Left lung (tissue), 10 donors: Measurements from ENCODE around the gene NOMO2. TPM values are rescaled to one million over a fixed set of nuclear protein-coding genes. Genes with fewer than 3 reads are reported as not detected.
A peak's percentile ranks its signal among the peaks of the same experiment; 100 is the strongest.
"Not testable (repeated sequence)": the region's sequence is repeated elsewhere in the genome, so short reads cannot be mapped to it uniquely, and the experiment has no call there.

Source experiments
- ATAC-seq: fragments of 200-7000 bp; cut with Tn5 transposase; one replicate; pipeline ENCODE4 v1.9.1; 2020; ENCODE audit warnings: moderate library complexity
- DNase-seq, 4 donors: peaks; one replicate each; pipeline ENCODE4 v3.0.0-alpha.2; 2013 to 2020
- H3K27ac ChIP-seq, 2 donors: fragments of 200-600 bp; sonication (generic) in 1 of 2; one replicate each; pipeline versions ENCODE4 v1.5.0 to v1.8.0; 2020 to 2021
- H3K27me3 ChIP-seq, 2 donors: fragments of 200-600 bp; sonication (generic) in 1 of 2; one replicate each; pipeline versions ENCODE4 v1.5.0 to v1.8.0; 2020 to 2021
- H3K36me3 ChIP-seq, 2 donors: fragments of 200-600 bp; sonication (generic) in 1 of 2; one replicate each; pipeline versions ENCODE4 v1.5.0 to v1.8.0; 2020 to 2021
- H3K4me1 ChIP-seq, 2 donors: fragments of 200-600 bp; one replicate each; pipeline ENCODE4 v1.8.0; 2021
- H3K4me3 ChIP-seq, 2 donors: fragments of 200-600 bp; sonication (generic) in 1 of 2; one replicate each; pipeline versions ENCODE4 v1.5.0 to v1.8.0; 2020 to 2021; ENCODE audit warnings: mild to moderate bottlenecking in 1 of 2
- H3K9me3 ChIP-seq, 2 donors: fragments of 200-600 bp; sonication (generic) in 1 of 2; one replicate each; pipeline versions ENCODE4 v1.5.0 to v1.8.0; 2020 to 2021
- intact Hi-C, 2 donors: fragments of 100-400 bp; cut with DNase I; formaldehyde crosslinking; loops; one replicate each; pipeline versions ENCODE4 v1.11.2 to v1.14.2; 2022
- polyA plus RNA-seq, 6 donors: library from polyadenylated mRNA; unstranded; fragments of 120-200 nt; gene quantifications; one replicate each; pipeline ENCODE4 v1.2.1, GENCODE V29; 2013; ENCODE audit not compliant: insufficient read length in 6 of 6
- total RNA-seq, 2 donors: library from RNA; stranded (reverse); fragmentation: NEBNext Ultra II Directional; extraction: Animal tissue kit (Norgen Biotek cat#: 25700); gene quantifications; one replicate each; pipeline ENCODE4 v1.2.1, GENCODE V29; 2021
- donor health status: DM: no; HTN: yes; CAD: no.
- donor health status: DM: no; HTN: no; CAD: no.

Gene NOMO2
- total and polyA plus RNA-seq, 8 donors = 46.9 to 162 (median 80.0) TPM

- not testable (repeated sequence) for DNase-seq, H3K27me3 ChIP-seq
Observed at GRCh38 chr16:18535519-18536168, 26.3 kb downstream of the NOMO2 start.

DNA sequence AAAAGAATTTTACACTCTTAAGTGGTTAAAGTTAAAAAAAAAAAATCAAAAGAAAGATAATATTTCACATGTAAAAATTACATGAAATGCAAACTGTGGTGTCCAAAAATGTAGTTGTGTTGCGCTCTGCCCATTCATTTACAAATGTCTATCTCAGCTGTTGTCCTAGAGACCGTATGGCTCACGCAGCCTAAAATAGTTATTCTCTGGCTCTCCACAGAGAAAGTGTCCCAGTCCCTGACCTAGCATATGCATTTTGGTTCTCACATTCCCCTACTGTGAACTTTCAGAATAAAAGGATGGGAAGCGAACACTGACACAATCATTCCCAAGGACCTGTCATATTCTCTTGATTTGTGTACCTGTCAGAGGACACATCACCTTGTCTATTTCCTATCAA lies 27.6 kb downstream of the NOMO2 start:
- H3K27ac ChIP-seq, H3K4me1 ChIP-seq, ATAC-seq, H3K9me3 ChIP-seq, DNase-seq, H3K4me3 ChIP-seq, intact Hi-C loops, H3K27me3 ChIP-seq: not testable (repeated sequence)
- H3K36me3 ChIP-seq = peaks cover 0 to 11% of the 10 kb centered on the region in 2 donors

More at GRCh38 chr16:18535519-18536168, 26.3 kb downstream of the NOMO2 start:
- H3K27ac ChIP-seq, H3K4me3 ChIP-seq, H3K4me1 ChIP-seq, H3K9me3 ChIP-seq, intact Hi-C loops: not testable (repeated sequence)
- ATAC-seq = peak; percentile 51
- peaks cover 0 to 11% of the 10 kb centered on the region in 2 donors for H3K36me3 ChIP-seq

DNA sequence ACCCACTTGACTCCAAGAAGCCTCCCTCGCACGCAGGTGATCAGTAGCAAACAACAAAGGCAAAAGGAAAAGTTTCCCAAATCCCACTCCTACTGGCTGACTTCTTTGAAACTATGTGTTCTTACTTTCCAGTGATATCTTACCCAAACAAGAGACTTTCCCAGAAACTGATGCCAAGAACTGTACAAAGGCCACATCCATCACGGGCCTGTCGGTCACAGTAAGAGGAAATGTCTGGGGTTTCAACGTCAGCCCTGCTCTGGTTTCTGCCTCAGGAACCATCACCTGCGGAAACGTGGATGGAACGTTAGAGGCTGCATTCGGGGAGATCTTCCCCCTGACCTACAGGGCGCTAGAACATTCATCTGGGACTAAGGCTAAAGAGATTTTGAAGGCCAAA lies 30.6 kb downstream of the NOMO2 start:
- DNase-seq, H3K27me3 ChIP-seq, ATAC-seq, H3K4me3 ChIP-seq, H3K9me3 ChIP-seq, intact Hi-C loops, H3K4me1 ChIP-seq, H3K27ac ChIP-seq: not testable (repeated sequence)
- H3K36me3 ChIP-seq = peaks cover 0 to 23% of the 10 kb centered on the region in 2 donors

DNA sequence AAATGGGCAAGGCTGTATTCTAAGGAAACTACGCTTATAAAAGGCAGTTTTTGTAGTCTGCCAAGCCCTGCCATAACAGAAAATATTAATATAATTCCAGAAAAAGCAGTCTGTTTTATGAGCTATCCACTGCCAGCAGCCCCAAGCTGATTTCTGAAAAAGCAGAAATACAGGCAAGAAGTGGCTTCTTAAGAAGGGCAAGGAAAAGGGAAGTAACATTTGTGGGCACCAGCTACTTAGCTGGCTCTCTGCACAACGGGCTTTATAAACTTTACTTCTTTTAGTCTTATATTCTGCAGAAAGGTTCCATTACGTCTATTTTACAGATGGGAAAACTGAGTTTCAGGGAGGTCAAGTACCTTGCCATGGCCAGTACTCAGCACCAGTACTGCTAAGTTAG lies 31.6 kb downstream of the NOMO2 start:
- H3K4me3 ChIP-seq, intact Hi-C loops, H3K27ac ChIP-seq, ATAC-seq, DNase-seq, H3K9me3 ChIP-seq, H3K27me3 ChIP-seq, H3K4me1 ChIP-seq: not testable (repeated sequence)
- H3K36me3 ChIP-seq = peaks cover 0 to 25% of the 10 kb centered on the region in 2 donors

DNA sequence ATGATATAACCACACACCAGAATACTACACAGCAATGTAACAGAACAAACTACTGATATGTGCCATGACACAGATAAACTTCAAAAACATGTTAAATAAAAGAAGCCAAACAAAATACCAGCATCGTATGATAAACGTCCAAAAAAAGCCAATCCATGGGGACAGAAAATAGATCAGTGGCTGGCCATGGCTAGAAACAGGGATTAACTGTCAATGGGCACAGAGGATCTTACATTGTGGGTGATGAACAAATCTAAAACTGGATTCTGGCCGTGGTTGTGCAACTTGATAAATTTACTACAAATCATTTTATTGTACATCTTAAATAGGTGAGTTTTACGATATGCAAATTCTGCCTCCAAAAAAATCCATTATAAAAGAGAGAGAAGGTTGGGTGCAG lies 35.4 kb downstream of the NOMO2 start:
- intact Hi-C loops, H3K9me3 ChIP-seq: not testable (repeated sequence)

GRCh38 chr16:18525882-18526482 lies 35.9 kb downstream of the NOMO2 start:
- H3K27ac ChIP-seq, H3K9me3 ChIP-seq, DNase-seq, H3K4me3 ChIP-seq, H3K27me3 ChIP-seq, intact Hi-C loops, H3K4me1 ChIP-seq, ATAC-seq: not testable (repeated sequence)
- H3K36me3 ChIP-seq = peaks cover 0 to 20% of the 10 kb centered on the region in 2 donors

More for the DNA sequence above, 35.4 kb downstream of the NOMO2 start:
- not testable (repeated sequence) for ATAC-seq, H3K27ac ChIP-seq, H3K4me3 ChIP-seq, DNase-seq, H3K4me1 ChIP-seq, H3K27me3 ChIP-seq
- H3K36me3 ChIP-seq = peaks cover 0 to 24% of the 10 kb centered on the region in 2 donors

GRCh38 chr16:18522637-18523036 lies 39.3 kb downstream of the NOMO2 start:
- H3K27me3 ChIP-seq, intact Hi-C loops, H3K4me1 ChIP-seq, H3K9me3 ChIP-seq, H3K36me3 ChIP-seq, DNase-seq, H3K4me3 ChIP-seq, H3K27ac ChIP-seq, ATAC-seq: not testable (repeated sequence)

DNA sequence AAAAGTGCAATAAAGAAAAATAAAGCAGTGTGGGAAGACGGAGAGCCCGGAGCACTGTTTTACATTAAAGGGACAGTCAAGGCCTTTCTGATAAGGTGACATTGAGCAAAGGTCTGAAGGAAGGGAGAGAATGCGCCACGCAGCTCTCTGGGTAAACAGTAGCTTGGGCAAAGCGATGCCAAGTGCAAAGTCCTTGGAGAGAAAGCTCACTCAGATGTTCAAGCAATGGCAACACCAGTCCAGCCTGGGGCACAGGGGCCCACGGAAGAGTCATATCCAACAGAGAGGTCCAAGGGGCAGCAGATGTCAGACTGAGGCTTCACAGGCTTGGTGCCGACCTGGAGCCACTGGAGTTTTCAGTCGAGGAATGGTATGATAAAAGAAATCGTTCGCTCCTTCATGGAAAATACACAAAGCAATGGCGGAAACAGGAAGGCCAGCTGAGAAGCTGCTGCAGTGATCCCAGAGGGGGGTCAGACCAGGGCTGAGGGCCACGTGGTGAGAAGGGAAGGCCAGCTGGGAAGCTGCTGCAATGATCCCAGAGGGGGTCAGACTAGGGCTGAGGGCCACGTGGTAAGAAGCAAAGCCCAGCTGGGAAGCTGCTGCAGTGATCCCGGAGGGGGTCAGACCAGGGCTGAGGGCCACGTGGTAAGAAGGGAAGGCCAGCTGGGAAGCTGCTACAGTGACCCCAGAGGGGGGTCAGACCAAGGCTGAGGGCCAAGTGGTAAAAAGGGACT lies 40.3 kb downstream of the NOMO2 start:
- ATAC-seq, H3K27ac ChIP-seq, intact Hi-C loops, H3K4me3 ChIP-seq, H3K27me3 ChIP-seq, DNase-seq, H3K9me3 ChIP-seq, H3K4me1 ChIP-seq, H3K36me3 ChIP-seq: not testable (repeated sequence)

DNA sequence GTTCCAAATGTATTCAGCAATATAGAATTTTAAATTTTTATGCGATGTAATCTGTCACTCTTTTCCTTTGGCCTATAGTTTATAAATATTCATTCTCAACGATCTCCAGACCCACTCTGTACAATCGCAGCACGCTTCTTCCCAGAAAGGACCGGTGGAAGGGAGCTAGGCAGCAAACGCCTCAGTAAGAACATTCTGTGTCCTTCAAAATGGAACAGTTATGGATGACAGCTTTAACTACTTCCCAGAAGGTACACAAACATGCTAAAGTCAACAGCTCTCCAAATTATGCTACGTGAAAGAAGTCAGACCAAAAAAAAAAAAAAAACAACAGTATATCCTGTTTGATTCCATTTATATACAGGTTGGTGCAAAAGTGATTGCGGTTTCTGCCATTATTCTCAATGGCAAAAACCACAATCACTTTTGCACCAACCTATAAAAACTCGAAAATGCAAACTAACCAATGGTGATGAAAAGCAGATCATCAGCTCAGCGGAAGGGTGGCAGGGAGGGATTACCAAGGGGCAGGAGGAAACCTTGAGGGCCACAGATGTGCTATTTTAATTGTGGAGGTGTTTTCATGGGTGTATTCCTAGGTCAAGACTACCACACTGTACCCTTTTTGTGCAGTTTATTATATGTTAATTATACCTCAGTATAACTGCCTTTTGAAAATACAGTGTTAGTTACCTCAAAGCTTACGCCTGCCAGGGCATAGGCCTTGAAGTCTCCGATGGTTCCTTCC lies 43.2 kb downstream of the NOMO2 start:
- H3K27ac ChIP-seq, H3K4me3 ChIP-seq, intact Hi-C loops, DNase-seq, H3K4me1 ChIP-seq, ATAC-seq, H3K36me3 ChIP-seq, H3K9me3 ChIP-seq, H3K27me3 ChIP-seq: not testable (repeated sequence)

- DNase-seq, H3K27me3 ChIP-seq, H3K36me3 ChIP-seq, H3K9me3 ChIP-seq, H3K4me3 ChIP-seq, H3K4me1 ChIP-seq, H3K27ac ChIP-seq, intact Hi-C loops: not testable (repeated sequence)
- ATAC-seq = peak; percentile 84
Observed at GRCh38 chr16:18498430-18498829, 63.5 kb downstream of the NOMO2 start.

- H3K9me3 ChIP-seq, H3K27ac ChIP-seq, H3K36me3 ChIP-seq, H3K4me3 ChIP-seq, H3K27me3 ChIP-seq, ATAC-seq, H3K4me1 ChIP-seq, intact Hi-C loops, DNase-seq: not testable (repeated sequence)
Observed at GRCh38 chr16:18497032-18497431, 64.9 kb downstream of the NOMO2 start.

GRCh38 chr16:18492118-18492897 lies 69.6 kb downstream of the NOMO2 start:
- H3K4me3 ChIP-seq, H3K4me1 ChIP-seq, H3K36me3 ChIP-seq, intact Hi-C loops, H3K9me3 ChIP-seq, H3K27ac ChIP-seq, ATAC-seq, DNase-seq, H3K27me3 ChIP-seq: not testable (repeated sequence)
